BE2C (cell line): ENCODE data around the gene NDUFV1.

Experiments used
- DNase-seq: peaks from one replicate; pipeline ENCODE4 v3.0.0-alpha.2; 2020
- H3K27me3 ChIP-seq: fragments of 250-450 bp; sonication (Bioruptor Pico); 2 replicates; pipeline ENCODE4 v1.5.1; 2020; ENCODE audit warnings: mild to moderate bottlenecking
- H3K36me3 ChIP-seq: fragments of 250-450 bp; sonication (Bioruptor Pico); 2 replicates; pipeline ENCODE4 v1.5.1; 2020; ENCODE audit warnings: mild to moderate bottlenecking
- H3K4me1 ChIP-seq: fragments of 250-450 bp; sonication (Bioruptor Pico); 2 replicates; pipeline ENCODE4 v1.5.1; 2020
- H3K4me3 ChIP-seq: 2 replicates; pipeline ENCODE4 v1.5.1; 2011; ENCODE audit warnings: low read depth, low read length
- H3K9me3 ChIP-seq: fragments of 250-450 bp; sonication (Bioruptor Pico); 2 replicates; pipeline ENCODE4 v1.5.1; 2020
- CTCF ChIP-seq: IDR thresholded peaks from 2 replicates; pipeline ENCODE4 v1.5.1; 2012; ENCODE audit warnings: mild to moderate bottlenecking, low read depth, low read length

The NDUFV1 gene

GRCh38 chr11:67628710-67629385 lies 22.1 kb downstream of the NDUFV1 start:
- TF ChIP-seq CTCF, result no peak
- H3K36me3 ChIP-seq, result no peaks in the 10 kb centered on the region
- no peaks in the 10 kb centered on the region for H3K27me3 ChIP-seq
- no peak overlapping the region; the same call in 1 of the 2 replicates for H3K4me3 ChIP-seq
- DNase-seq, result no peak
- no peaks in the 10 kb centered on the region for H3K4me1 ChIP-seq
- H3K9me3 ChIP-seq, result no peaks in the 10 kb centered on the region

- Histone ChIP-seq H3K4me1 (no peaks in the 10 kb centered on the region), H3K4me3 (peak within 1 kb of the TSS; percentile 70), H3K9me3 (no peaks in the 10 kb centered on the region), H3K27me3 (no peaks in the 10 kb centered on the region), H3K36me3 (no peaks in the 10 kb centered on the region)
- peak; percentile 74 for TF ChIP-seq CTCF
- peak; percentile 81 for DNase-seq
Measured at GRCh38 chr11:67629386-67630227, 22.9 kb downstream of the NDUFV1 start, which contains the start of gene NUDT8. Gene NUDT8 (minus strand): TSS chr11:67629937. CDS start chr11:67629911, 26 bp downstream.

- TF ChIP-seq CTCF, result peak; percentile 59
- DNase-seq, result peak; percentile 100
- Histone ChIP-seq H3K9me3 (no peaks in the 10 kb centered on the region), H3K36me3 (no peaks in the 10 kb centered on the region), H3K27me3 (no peaks in the 10 kb centered on the region), H3K4me1 (no peaks in the 10 kb centered on the region), H3K4me3 (peak overlapping the region; percentile 70)
Measured at GRCh38 chr11:67630228-67630942, 23.6 kb downstream of the NDUFV1 start.

GRCh38 chr11:67630943-67631331 lies 24.2 kb downstream of the NDUFV1 start:
- no peak for DNase-seq
- no peak for TF ChIP-seq CTCF
- Histone ChIP-seq H3K9me3 (no peaks in the 10 kb centered on the region), H3K27me3 (no peaks in the 10 kb centered on the region), H3K4me3 (peak overlapping the region; percentile 70), H3K36me3 (no peaks in the 10 kb centered on the region), H3K4me1 (no peaks in the 10 kb centered on the region)

- H3K9me3 ChIP-seq, result no peaks in the 10 kb centered on the region
- no peak overlapping the region for H3K4me3 ChIP-seq
- no peaks in the 10 kb centered on the region for H3K27me3 ChIP-seq
- no peaks in the 10 kb centered on the region for H3K36me3 ChIP-seq
- H3K4me1 ChIP-seq, result no peaks in the 10 kb centered on the region
- no peak for DNase-seq
- TF ChIP-seq CTCF, result no peak
Measured at GRCh38 chr11:67631411-67631810, 24.7 kb downstream of the NDUFV1 start.
